ENCODE results near the gene NUP214. TPM values are rescaled to one million over a fixed set of nuclear protein-coding genes. Genes with fewer than 3 reads are reported as not detected.

Gene NUP214
- total RNA-seq, 1 donor from 2014 or later: 51.5 TPM

DNA sequence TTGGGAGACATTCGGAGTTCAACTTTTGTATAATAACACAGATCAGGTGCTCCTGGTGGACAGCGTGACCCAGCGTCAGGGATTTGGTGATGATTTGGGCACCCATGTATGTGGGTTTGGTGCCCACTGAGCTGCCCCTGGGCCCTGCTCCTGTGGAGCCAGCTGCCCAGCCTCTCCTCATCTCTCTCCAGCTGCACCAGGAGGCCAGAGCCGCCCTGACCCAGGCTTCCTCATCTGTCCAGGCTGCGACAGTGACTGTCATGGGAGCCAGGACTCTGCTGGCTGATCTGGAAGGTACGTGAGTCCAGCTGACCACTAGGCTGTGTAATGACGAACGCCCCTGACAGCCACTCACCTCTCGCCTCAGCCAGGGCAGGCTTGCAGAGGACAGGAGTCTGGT lies 43.5 kb upstream of the NUP214 start:
- Mint-ChIP-seq H3K27me3 (ENCODE audit: unreplicated experiment) (peaks cover 13% of the 10 kb centered on the region), H3K4me3 (ENCODE audit: unreplicated experiment) (no peak overlapping the region), H3K27ac (ENCODE audit: unreplicated experiment) (no peak overlapping the region), H3K36me3 (ENCODE audit: unreplicated experiment) (no peaks in the 10 kb centered on the region), H3K9me3 (ENCODE audit: unreplicated experiment) (no peaks in the 10 kb centered on the region), H3K4me1 (ENCODE audit: unreplicated experiment) (no peaks in the 10 kb centered on the region)
- TF ChIP-seq, protein P1, sequence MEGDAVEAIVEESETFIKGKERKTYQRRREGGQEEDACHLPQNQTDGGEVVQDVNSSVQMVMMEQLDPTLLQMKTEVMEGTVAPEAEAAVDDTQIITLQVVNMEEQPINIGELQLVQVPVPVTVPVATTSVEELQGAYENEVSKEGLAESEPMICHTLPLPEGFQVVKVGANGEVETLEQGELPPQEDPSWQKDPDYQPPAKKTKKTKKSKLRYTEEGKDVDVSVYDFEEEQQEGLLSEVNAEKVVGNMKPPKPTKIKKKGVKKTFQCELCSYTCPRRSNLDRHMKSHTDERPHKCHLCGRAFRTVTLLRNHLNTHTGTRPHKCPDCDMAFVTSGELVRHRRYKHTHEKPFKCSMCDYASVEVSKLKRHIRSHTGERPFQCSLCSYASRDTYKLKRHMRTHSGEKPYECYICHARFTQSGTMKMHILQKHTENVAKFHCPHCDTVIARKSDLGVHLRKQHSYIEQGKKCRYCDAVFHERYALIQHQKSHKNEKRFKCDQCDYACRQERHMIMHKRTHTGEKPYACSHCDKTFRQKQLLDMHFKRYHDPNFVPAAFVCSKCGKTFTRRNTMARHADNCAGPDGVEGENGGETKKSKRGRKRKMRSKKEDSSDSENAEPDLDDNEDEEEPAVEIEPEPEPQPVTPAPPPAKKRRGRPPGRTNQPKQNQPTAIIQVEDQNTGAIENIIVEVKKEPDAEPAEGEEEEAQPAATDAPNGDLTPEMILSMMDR (IDR thresholded peaks at IDR 0.05): no peak
- no peak for DNase-seq (ENCODE audit: extremely low spot score, unreplicated experiment)

DNA sequence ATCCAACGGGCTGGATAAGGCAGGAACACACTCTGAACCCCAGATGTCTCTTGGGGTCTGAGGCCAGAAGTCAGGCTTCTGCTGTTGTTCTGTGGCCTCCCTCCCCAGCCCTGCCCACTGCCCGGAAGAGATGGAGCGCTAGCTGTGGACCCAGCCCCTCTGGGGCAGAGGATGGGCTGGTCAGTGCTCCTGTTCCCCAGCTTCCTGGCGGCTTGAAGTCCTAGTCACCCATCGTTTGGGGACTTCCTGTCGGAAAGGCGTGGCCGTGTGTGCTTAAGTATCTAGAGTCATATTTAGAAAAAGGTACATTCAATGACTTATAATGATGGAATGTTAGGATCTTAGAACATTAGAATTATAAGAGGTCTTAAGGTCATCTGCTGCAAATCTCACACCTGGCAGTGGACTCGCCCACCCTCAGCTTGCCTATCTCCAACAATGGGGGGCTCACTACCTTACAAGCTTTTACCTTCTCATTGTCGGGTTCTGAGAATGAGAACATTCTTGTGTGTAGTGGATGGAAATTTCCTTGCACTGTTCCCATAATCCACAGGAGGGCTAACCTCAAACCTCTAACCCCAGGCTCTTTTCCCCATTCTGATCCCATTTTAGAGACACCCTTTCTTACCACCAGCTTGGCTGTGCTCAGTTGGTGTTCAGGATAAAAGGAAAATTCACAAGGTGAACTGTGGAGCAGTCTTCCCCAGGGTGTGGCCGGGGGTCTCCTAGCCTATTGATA lies 42.4 kb upstream of the NUP214 start:
- H3K27ac Mint-ChIP-seq (ENCODE audit: unreplicated experiment): no peak overlapping the region
- no peaks in the 10 kb centered on the region for H3K36me3 Mint-ChIP-seq (ENCODE audit: unreplicated experiment)
- peaks cover 13% of the 10 kb centered on the region for H3K27me3 Mint-ChIP-seq (ENCODE audit: unreplicated experiment)
- TF ChIP-seq, protein P1 (IDR thresholded peaks at IDR 0.05): no peak
- no peaks in the 10 kb centered on the region for H3K9me3 Mint-ChIP-seq (ENCODE audit: unreplicated experiment)
- H3K4me3 Mint-ChIP-seq (ENCODE audit: unreplicated experiment): no peak overlapping the region
- no peaks in the 10 kb centered on the region for H3K4me1 Mint-ChIP-seq (ENCODE audit: unreplicated experiment)
- DNase-seq (ENCODE audit: extremely low spot score, unreplicated experiment): no peak

DNA sequence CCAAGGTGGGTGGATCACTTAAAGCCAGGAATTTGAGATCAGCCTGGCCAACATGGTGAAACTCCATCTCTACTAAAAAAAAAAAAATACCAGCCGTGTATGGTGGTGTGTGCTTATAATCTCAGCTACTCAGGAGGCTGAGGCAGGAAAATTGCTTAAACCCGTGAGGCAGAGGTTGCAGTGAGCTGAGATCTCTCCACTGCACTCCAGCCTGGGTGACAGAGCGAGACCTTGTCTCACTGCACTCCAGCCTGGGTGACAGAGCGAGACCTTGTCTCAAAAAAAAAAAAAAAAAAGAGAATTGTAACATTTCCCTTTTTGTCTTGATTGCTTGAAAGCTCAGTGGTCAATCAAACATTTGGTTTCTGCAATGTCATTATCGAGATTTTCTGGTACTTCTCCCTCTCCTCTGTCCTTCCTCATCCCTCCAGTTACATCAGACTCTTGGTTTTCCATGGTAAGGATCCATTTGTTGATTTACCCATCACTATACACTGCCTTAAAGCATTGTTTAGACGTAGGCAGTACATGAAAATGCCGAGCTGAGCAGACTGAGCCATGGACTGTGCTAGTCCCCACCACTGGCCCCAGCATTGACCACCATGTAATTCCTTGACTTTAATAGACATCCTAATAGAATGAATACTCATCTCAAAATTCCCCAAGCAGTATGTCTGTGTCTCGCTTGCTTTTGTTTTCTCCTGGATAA lies 40.6 kb upstream of the NUP214 start:
- TF ChIP-seq, protein P1 (IDR thresholded peaks at IDR 0.05): no peak
- Mint-ChIP-seq H3K36me3 (ENCODE audit: unreplicated experiment) (no peaks in the 10 kb centered on the region), H3K27ac (ENCODE audit: unreplicated experiment) (no peak overlapping the region), H3K9me3 (ENCODE audit: unreplicated experiment) (no peaks in the 10 kb centered on the region), H3K4me1 (ENCODE audit: unreplicated experiment) (no peaks in the 10 kb centered on the region), H3K27me3 (ENCODE audit: unreplicated experiment) (peaks cover 13% of the 10 kb centered on the region), H3K4me3 (ENCODE audit: unreplicated experiment) (no peak overlapping the region)
- DNase-seq (ENCODE audit: extremely low spot score, unreplicated experiment): no peak

DNA sequence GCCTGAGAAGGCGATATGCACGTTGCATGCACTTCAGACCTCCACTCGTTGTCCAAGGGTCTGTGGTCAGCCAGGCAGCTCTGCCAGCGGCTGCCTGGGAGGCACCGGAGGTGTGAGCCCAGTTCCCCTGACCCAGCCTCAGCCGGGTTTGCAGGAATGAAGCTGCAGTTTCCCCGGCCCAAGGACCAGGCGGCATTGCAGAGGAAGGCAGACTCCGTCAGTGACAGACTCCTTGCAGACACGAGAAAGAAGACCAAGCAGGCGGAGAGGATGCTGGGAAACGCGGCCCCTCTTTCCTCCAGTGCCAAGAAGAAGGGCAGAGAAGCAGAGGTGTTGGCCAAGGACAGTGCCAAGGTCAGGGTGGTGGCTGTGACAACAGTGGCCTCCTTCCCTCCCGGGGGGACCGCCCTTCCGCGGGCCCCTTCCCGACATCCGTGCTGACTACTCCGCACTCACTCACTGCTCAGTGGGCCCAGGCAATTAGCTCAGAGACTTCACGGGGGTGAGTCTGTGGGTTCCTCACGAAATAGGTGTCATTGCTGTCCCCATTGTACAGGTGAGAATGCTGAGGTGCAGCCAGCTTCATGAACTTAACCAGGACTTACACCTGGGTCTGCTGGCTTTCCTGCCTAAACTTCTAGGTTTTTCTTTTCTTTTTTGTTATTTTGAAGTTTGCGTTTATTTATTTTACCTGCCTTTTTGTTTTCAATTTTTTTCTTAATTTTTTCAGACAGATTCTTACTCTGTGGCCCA lies 39.8 kb upstream of the NUP214 start:
- TF ChIP-seq, protein P1 (IDR thresholded peaks at IDR 0.05): no peak
- H3K27me3 Mint-ChIP-seq (ENCODE audit: unreplicated experiment): peaks cover 13% of the 10 kb centered on the region
- no peaks in the 10 kb centered on the region for H3K4me1 Mint-ChIP-seq (ENCODE audit: unreplicated experiment)
- no peaks in the 10 kb centered on the region for H3K36me3 Mint-ChIP-seq (ENCODE audit: unreplicated experiment)
- no peaks in the 10 kb centered on the region for H3K9me3 Mint-ChIP-seq (ENCODE audit: unreplicated experiment)
- H3K4me3 Mint-ChIP-seq (ENCODE audit: unreplicated experiment): no peak overlapping the region
- no peak overlapping the region for H3K27ac Mint-ChIP-seq (ENCODE audit: unreplicated experiment)
- DNase-seq (ENCODE audit: extremely low spot score, unreplicated experiment): no peak

Data from osteocyte (in vitro differentiated cells).